ENCODE measurements around the gene FILIP1L. TPM values are rescaled to one million over a fixed set of nuclear protein-coding genes. Genes with fewer than 3 reads are reported as not detected.

The FILIP1L gene
- total RNA-seq, 4 donors from 2014 or later, result 26.7 to 46.3 (median 30.8) TPM

- Histone ChIP-seq H3K4me3 (no peak overlapping the region), H3K27me3 (no peaks in the 10 kb centered on the region), H3K9me3 (no peaks in the 10 kb centered on the region), H3K4me1 (no peaks in the 10 kb centered on the region), H3K27ac (no peak overlapping the region), H3K36me3 (no peaks in the 10 kb centered on the region)
- TF ChIP-seq POLR2A (IDR thresholded peaks at IDR 0.05), result no peak
- no peak for TF ChIP-seq CTCF (IDR thresholded peaks at IDR 0.05)
- TF ChIP-seq EP300 (IDR thresholded peaks at IDR 0.05), result no peak
- WGBS, 2 donors, result 87 to 97% methylated on average over 1 of the region's 1 CpG
- no peak for DNase-seq (ENCODE audit: low spot score in 2 of 2)
Measured at GRCh38 chr3:99978221-99978620, 136.1 kb downstream of the FILIP1L start.

DNA sequence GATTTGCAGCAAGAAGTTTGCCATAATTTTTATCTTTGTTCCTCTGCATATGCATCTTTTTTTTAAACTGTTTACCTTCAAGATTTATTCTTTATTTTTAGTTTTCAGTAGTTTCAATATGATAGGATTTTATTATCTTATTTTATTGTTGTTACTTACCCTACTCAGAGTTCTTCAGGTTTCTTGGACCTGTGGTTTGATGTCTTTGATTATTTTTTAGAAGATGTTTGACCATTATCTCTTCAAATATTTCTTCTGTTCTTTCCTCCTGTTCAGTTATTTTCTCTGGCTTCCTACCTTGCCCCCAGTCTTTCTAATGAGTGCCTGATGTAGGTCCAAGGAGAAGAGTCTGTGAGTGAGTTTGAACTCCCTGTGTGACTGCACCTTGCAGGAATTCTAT lies 137.7 kb downstream of the FILIP1L start:
- Histone ChIP-seq H3K4me3 (no peak overlapping the region), H3K9me3 (no peaks in the 10 kb centered on the region), H3K27me3 (no peaks in the 10 kb centered on the region), H3K36me3 (no peaks in the 10 kb centered on the region), H3K4me1 (no peaks in the 10 kb centered on the region), H3K27ac (no peak overlapping the region)
- no peak for DNase-seq (ENCODE audit: low spot score in 2 of 2)
- no peak for TF ChIP-seq CTCF (IDR thresholded peaks at IDR 0.05)
- no peak for TF ChIP-seq POLR2A (IDR thresholded peaks at IDR 0.05)
- TF ChIP-seq EP300 (IDR thresholded peaks at IDR 0.05), result no peak

GRCh38 chr3:99974989-99975388 lies 139.3 kb downstream of the FILIP1L start:
- Histone ChIP-seq H3K27me3 (no peaks in the 10 kb centered on the region), H3K9me3 (no peaks in the 10 kb centered on the region), H3K4me3 (no peak overlapping the region), H3K36me3 (no peaks in the 10 kb centered on the region), H3K27ac (no peak overlapping the region), H3K4me1 (no peaks in the 10 kb centered on the region)
- no peak for TF ChIP-seq EP300 (IDR thresholded peaks at IDR 0.05)
- no peak for TF ChIP-seq CTCF (IDR thresholded peaks at IDR 0.05)
- TF ChIP-seq POLR2A (IDR thresholded peaks at IDR 0.05), result no peak
- no peak for DNase-seq (ENCODE audit: low spot score in 2 of 2)
- WGBS, 2 donors, result 94 to 98% methylated on average over 2 of the region's 2 CpGs

GRCh38 chr3:99972380-99973104 lies 141.8 kb downstream of the FILIP1L start:
- 78 to 85% methylated on average over 8 of the region's 8 CpGs for WGBS, 2 donors
- DNase-seq (ENCODE audit: low spot score in 2 of 2), result no peak
- Histone ChIP-seq H3K9me3 (no peaks in the 10 kb centered on the region), H3K4me3 (no peak overlapping the region), H3K27me3 (no peaks in the 10 kb centered on the region), H3K4me1 (no peaks in the 10 kb centered on the region), H3K36me3 (no peaks in the 10 kb centered on the region), H3K27ac (no peak overlapping the region)
- TF ChIP-seq POLR2A (IDR thresholded peaks at IDR 0.05), result no peak
- no peak for TF ChIP-seq EP300 (IDR thresholded peaks at IDR 0.05)
- no peak for TF ChIP-seq CTCF (IDR thresholded peaks at IDR 0.05)

GRCh38 chr3:99971761-99972160 lies 142.5 kb downstream of the FILIP1L start:
- Histone ChIP-seq H3K27ac (no peak overlapping the region), H3K36me3 (no peaks in the 10 kb centered on the region), H3K9me3 (no peaks in the 10 kb centered on the region), H3K4me3 (no peak overlapping the region), H3K27me3 (no peaks in the 10 kb centered on the region), H3K4me1 (peaks cover 0 to 4% (median 0%) of the 10 kb centered on the region in 4 donors)
- 94 to 95% methylated on average over 3 of the region's 3 CpGs for WGBS, 2 donors
- no peak for DNase-seq (ENCODE audit: low spot score in 2 of 2)
- TF ChIP-seq EP300 (IDR thresholded peaks at IDR 0.05), result no peak
- TF ChIP-seq POLR2A (IDR thresholded peaks at IDR 0.05), result no peak
- TF ChIP-seq CTCF (IDR thresholded peaks at IDR 0.05), result no peak
